NCI-H2029 (cell line): ENCODE results near the gene RTBDN.
"Not testable (repeated sequence)": the region's sequence is repeated elsewhere in the genome, so short reads cannot be mapped to it uniquely, and the experiment has no call there.

Experiments
- DNase-seq: peaks from one replicate; lab custom pipeline; 2025; lab: John Stamatoyannopoulos, UW

RTBDN gene

DNA sequence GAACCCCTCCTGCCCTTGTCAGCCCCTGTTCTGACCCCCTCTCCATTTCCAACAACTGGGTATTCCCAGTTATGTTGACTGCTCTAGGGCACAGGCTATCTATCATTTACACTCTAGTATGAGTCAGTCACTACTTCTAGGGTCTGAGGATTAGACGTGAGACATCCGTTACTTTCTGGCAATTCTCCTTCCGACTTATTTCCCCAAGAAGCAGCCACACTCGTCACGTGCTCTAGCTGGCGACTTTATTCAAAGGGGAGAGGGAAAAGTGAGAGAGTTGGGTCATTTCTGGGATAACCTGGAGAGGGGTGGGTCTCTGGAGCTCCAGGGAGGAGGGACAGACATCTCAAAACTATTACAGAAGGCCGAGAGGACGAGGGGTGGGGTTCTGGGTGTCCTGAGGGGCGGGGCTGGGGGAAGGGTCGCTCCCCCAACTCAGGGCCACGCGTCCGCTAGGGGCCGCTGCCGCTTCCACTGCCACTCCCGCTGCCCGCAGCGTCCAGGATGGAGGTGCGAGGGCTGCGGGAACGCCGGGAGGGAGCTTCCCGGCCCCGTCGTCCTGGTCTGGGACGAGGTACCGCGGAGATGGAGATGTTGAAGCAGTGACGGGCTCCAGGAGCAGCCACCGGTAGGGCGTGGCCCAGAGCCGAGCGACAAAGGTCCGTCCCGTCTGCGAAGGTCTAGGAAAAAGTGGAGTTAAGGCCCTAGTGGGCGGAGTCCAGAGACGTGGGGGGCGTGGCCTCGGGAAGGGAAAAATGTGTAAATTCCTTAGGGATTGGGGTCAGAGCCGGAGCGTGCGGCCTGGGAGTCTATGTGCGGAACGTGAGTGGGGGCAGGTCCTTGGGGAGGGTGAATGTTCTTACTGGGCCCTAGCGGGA is 8.9 kb downstream of the RTBDN start:
- DNase-seq, result no peak

- DNase-seq, result no peak
These were observed 12.6 kb downstream of the RTBDN start for GRCh38 chr19:12821761-12822160.

DNA sequence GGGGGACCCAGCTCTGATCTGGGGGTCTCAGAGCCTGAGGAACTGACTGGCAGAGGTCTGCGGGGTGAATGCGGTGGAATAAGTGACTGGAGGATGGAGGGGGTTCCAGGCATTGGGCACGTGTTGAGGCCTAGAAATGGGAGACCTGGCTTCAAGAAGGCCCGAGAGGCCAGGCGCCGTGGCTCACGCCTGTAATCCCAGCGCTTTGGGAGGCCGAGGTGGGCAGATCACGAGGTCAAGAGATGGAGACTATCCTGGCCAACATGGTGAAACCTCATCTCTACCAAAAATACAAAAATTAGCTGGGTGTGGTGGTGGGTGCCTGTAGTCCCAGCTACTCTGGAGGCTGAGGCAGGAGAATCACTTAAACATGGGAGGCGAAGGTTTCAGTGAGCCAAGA is 16.6 kb downstream of the RTBDN start:
- not testable (repeated sequence) for DNase-seq

GRCh38 chr19:12817188-12817587 is 17.2 kb downstream of the RTBDN start:
- not testable (repeated sequence) for DNase-seq

- no peak for DNase-seq
These were observed 19.3 kb downstream of the RTBDN start for GRCh38 chr19:12815088-12815487.

DNA sequence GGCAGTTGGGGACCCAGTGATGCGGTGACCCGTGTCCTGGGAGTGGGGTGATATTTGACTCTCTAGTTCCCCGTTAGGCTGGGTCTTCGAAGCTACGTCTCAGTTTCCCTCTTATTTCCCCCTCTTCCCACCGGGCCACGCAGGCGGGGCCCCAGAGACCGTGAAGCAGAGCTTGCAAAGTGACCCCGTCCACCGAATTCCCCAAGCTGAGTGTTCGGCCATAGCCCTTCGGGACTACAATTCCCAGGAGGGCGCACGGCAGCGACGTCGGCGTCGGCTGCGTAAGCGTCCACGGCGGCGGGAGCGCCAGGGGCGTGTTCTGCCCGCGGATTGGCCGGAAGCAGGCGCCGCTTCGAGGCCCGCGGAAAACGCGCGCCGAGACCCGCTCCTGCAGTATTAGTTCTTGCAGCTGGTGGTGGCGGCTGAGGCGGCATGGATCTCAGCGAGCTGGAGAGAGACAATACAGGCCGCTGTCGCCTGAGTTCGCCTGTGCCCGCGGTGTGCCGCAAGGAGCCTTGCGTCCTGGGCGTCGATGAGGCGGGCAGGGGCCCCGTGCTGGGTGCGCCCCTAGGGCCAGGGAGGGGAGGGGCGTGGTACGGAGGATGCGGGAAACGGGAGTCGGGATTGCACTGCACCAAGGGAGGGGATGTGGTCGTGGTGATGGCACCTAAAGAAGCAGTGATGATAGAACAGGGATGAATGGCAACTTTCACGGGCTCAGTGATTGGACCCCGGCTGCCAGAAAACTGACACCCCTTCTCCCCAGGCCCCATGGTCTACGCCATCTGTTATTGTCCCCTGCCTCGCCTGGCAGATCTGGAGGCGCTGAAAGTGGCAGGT is 27.9 kb downstream of the RTBDN start, which contains the start of gene RNASEH2A:
TSS of gene RNASEH2A (plus strand) at position 343 of the 840 bp plus-strand sequence. CDS start at position 433, 90 bp downstream.
- DNase-seq, result peak; percentile 82

- DNase-seq, result no peak
These were observed 30.3 kb downstream of the RTBDN start for GRCh38 chr19:12804051-12804450.

GRCh38 chr19:12802267-12803106 is 31.9 kb downstream of the RTBDN start:
- no peak for DNase-seq

DNA sequence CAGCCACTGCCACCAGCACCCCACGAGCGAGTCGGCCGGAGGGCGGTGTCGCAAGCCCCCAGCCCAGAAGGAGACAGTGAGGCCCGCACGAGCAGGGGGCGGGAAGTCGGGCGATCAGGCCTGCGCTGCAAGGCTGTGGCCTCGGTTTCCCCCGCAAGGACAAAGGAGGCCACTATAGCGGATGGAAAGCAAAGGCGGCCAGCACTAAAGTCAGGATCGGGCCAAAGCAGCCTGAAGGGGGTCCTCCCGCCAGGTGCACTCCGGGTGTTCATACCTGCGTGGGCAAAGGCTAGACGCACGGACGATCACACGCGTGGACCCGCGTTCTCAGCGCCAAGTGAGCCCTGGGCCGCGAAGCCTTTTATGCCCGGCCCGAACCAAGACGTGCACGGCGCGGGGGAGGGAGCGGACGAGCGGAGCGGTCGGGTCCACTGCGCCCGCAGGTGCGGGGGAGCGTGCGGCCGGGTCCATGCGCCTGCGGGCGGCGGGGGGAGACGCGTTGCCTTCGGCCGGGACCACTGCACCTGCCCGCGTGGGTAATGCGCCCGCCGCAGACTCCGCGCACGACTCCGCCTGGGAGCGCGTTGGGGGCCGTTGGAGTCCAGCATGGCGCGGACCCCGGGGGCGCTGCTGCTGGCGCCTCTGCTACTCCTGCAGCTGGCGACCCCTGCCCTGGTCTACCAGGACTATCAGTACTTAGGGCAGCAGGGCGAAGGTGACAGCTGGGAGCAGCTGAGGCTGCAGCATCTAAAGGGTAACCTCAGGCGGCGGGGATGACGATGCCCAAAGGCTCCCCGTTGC is 32.7 kb downstream of the RTBDN start, which contains the start of the genes PRDX2 and THSD8:
TSS of gene PRDX2 (minus strand) at position 335 of the 801 bp plus-strand sequence. CDS start 539 bp downstream, outside the sequence.
TSS of gene THSD8 (plus strand) at position 604 of the 801 bp plus-strand sequence. CDS start at position 607, 3 bp downstream.
- DNase-seq, result peak; percentile 85

DNA sequence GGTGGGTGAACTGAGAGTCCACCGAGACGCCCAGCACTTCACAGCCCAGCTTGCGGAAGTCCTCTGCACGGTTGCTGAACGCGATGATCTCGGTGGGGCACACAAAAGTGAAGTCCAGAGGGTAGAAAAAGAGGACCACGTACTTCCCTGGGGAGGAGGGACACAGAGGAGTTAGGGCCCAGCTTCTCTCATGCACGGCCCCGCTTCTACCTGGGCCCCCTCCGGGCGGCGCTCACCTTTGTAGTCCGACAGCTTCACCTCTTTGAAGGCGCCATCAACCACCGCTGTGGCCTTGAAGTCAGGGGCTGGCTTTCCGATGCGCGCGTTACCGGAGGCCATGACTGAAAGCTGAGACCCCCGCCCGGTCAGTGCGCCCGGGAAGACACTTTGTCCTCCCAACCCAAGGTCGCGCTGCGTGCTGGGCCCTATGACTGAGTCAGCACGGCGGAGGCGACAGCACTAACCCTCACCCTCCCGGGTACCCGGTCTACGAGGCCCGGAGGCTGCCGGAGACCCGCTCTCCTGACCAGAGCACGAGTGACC is 33.4 kb downstream of the RTBDN start:
- DNase-seq, result no peak

- DNase-seq, result no peak
These were observed 34.0 kb downstream of the RTBDN start for GRCh38 chr19:12800466-12800770.

DNA sequence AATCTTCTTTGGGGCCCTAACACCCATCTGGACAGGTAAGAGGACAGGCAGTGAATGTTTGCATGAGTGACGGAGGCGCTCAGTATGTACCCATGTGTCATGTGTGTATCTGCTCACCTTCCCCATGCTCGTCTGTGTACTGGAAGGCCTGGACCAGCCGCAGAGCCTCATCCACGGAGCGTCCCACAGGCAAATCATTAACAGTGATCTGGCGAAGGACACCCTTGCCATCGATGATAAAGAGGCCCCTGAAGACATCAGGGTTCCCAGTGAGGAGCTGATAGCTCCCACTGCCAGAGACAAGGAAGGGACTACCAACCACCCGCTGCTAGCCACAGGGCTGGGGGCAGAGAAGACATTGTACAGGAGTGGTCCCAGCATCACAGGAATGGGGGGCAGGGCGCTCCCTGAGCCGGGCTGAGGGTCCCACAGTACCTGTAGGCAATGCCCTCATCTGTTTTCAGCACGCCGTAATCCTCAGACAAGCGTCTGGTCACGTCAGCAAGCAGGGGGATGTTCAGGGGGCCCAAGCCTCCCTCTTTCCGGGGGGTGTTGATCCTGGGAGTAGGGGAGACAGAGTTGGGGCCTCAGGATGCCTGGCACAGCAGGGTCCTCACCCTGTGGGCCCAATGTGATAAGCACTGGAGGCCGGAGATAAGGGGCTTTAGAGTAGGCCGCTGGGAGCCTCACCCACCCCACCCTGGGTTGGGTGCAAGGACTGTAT is 34.5 kb downstream of the RTBDN start:
- DNase-seq, result no peak

DNA sequence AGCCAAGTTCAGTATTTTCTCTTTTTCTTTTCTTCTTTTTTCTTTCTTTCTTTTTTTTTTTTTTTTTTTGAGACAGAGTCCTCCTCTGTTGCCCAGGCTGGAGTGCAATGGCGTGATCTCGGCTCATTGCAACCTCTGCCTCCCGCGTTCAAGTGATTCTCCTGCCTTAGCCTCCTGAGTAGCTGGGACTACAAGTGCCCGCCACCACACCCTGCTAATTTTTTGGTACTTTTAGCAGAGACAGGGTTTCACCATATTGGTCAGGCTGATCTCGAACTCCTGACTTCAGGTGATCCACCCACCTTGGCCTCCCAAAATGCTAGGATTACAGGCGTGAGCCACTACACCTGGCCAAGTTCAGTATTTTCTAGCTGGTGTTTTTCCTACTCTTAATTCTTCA is 36.8 kb downstream of the RTBDN start:
- not testable (repeated sequence) for DNase-seq

- DNase-seq, result no peak
These were observed 37.2 kb downstream of the RTBDN start for GRCh38 chr19:12797141-12797587.

DNA sequence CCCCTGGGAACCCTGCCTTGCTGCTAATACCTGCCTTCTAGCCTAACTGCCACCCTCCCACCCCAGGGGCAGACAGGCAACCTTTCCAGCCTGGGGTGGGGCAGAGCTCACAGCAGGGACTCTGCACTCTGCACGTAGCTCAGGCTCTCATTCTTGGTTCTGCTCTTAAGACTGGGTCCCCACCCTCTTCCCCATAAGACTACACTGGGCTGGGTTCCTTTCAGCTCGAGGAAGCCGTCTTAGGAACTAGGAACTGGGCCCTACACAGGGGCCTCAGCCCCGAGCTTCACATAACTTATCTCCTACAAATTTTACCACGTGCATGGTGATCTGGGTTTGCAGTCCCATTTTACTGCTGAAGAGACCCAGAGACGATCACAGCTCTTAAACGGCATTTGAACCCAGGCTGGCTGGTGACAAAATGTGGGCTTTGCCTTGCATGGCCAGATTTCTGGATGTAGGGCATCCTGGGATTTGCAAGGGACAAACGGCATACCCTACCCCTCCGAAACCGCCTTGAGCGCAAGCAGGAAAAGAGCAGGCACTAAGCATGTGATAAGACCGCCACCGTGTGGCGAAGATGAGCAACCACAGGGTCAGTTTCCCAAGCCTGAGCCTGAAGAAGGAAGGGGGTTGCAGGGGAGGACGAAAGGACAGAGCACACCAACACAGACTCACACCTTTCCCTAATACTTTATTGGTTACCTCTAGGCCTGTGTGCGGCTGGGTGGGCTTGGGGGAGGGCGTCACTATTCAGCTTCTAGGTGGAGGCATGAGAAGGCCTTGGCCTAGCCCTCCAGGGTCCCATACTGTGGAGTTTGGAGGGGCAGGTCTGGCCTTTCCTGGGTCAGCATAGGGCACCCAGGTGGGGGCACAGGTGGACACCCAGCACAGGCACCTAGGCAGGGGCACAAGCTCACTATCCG is 38.0 kb downstream of the RTBDN start:
- DNase-seq, result peak; percentile 70

DNA sequence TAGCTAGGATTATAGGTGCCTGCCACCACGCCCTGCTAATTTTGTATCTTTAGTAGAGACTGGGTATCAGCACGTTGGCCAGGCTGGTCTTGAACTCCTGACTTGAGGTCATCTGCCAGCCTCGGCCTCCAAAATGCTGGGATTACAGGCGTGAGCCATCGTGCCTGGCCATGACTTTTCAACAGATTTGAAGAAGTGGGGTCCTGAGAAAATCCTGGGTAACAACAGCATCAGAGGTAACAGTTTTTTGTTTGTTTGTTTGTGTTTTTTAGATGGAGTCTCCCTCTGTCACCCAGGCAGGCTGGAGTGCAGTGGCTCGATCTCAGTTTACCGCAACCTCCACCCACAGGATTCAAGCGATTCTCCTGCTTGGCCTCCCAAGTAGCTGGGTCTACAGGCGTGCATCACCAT is 39.4 kb downstream of the RTBDN start:
- no peak for DNase-seq

- no peak for DNase-seq
These were observed 40.0 kb downstream of the RTBDN start for GRCh38 chr19:12794196-12794941.
